ENCODE data around the gene NRIP1. TPM values are rescaled to one million over a fixed set of nuclear protein-coding genes. Genes with fewer than 3 reads are reported as not detected.
"Not testable (repeated sequence)": the region's sequence is repeated elsewhere in the genome, so short reads cannot be mapped to it uniquely, and the experiment has no call there.

Gene NRIP1
- total and polyA plus RNA-seq, 2 donors, result 22.5 to 46.7 TPM

DNA sequence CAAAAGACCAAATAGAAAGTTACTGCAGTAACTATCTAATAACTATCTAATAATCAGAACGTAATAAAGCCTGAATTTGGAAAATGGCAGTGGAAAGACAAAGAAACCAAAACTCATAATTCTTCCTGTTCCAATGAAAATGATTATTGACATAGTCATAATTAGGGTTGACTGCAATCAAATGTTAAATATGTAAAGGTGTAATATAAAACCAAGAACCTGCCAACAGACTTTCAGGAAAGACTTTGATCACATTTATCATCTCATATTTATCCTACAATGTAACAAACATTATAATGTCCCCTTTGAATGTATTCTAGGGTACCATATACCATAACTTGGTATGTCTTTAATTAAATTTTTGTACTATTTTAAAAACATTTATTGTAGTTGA is 26.9 kb downstream of the NRIP1 start:
- H3K9me3 ChIP-seq (ENCODE audit: control insufficient read depth in 2 of 2, insufficient read depth in 1 of 2, low read length in 1 of 2), result no peaks in the 10 kb centered on the region
- no peak overlapping the region for H3K4me3 ChIP-seq (ENCODE audit: low read length in 2 of 2)
- no peak for DNase-seq (ENCODE audit: low read depth in 6 of 9, low spot score in 9 of 9)
- H3K27ac ChIP-seq (ENCODE audit: low read depth in 1 of 2, low read length in 1 of 2), result no peak overlapping the region
- 95% methylated on average over 1 of the region's 1 CpG for WGBS
- peaks cover 6 to 11% of the 10 kb centered on the region in 2 donors for H3K4me1 ChIP-seq (ENCODE audit: control insufficient read depth in 2 of 2, insufficient read depth in 2 of 2, low read length in 2 of 2)
- H3K36me3 ChIP-seq (ENCODE audit: control insufficient read depth in 2 of 2, insufficient read depth in 2 of 2, low read length in 1 of 2), result peaks cover 7 to 13% of the 10 kb centered on the region in 2 donors
- H3K27me3 ChIP-seq (ENCODE audit: control insufficient read depth in 2 of 2, insufficient read depth in 1 of 2, low read length in 1 of 2), result no peaks in the 10 kb centered on the region

DNA sequence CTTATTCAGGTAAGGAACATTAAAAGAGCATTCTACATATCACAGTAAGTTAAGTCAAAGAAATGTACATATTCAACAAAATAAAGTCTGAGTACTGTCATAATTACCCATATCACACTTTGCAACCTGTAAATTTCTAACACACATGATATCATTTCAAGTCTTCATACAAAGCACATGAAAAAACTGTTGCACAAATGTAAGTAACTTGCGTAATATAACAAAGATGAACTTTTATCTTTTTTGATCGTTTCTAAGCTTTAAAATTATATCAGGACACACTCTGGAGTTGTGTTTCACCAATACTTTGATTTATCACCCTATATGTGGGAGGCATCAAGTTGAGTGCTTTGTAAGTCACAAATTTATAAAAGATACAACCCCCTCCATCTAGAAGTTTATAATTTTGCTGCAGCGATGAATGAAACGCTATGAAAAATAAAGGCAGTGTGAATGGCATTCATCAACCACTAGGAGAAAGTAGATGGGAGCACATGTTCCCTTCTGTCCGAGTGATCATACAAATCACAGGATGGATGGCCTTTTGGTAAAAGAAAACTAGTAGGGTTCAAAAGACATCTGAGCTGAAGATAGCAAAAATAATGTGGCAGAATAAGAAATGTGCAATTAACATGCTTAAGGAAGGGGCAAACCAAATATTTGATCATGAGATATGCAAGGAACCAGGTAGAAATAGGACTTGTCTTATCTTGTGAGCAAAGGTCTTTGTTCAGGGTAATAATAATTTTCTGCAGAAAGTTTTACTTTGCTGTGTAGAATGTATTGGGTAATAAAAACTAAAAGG is 27.5 kb downstream of the NRIP1 start:
- peaks cover 6 to 11% of the 10 kb centered on the region in 2 donors for H3K4me1 ChIP-seq (ENCODE audit: control insufficient read depth in 2 of 2, insufficient read depth in 2 of 2, low read length in 2 of 2)
- no peak overlapping the region for H3K27ac ChIP-seq (ENCODE audit: low read depth in 1 of 2, low read length in 1 of 2)
- peaks cover 1 to 10% of the 10 kb centered on the region in 2 donors for H3K36me3 ChIP-seq (ENCODE audit: control insufficient read depth in 2 of 2, insufficient read depth in 2 of 2, low read length in 1 of 2)
- 90% methylated on average over 5 of the region's 5 CpGs for WGBS
- no peaks in the 10 kb centered on the region for H3K27me3 ChIP-seq (ENCODE audit: control insufficient read depth in 2 of 2, insufficient read depth in 1 of 2, low read length in 1 of 2)
- no peak for DNase-seq (ENCODE audit: low read depth in 6 of 9, low spot score in 9 of 9)
- H3K4me3 ChIP-seq (ENCODE audit: low read length in 2 of 2), result no peak overlapping the region
- no peaks in the 10 kb centered on the region for H3K9me3 ChIP-seq (ENCODE audit: control insufficient read depth in 2 of 2, insufficient read depth in 1 of 2, low read length in 1 of 2)

- WGBS, result 37% methylated on average over 1 of the region's 1 CpG
- H3K27me3 ChIP-seq (ENCODE audit: control insufficient read depth in 2 of 2, insufficient read depth in 1 of 2, low read length in 1 of 2), result no peaks in the 10 kb centered on the region
- peak overlapping the region in 1 of 2 donors; percentile 72 for H3K27ac ChIP-seq (ENCODE audit: low read depth in 1 of 2, low read length in 1 of 2)
- H3K4me1 ChIP-seq (ENCODE audit: control insufficient read depth in 2 of 2, insufficient read depth in 2 of 2, low read length in 2 of 2), result peaks cover 6 to 11% of the 10 kb centered on the region in 2 donors
- H3K4me3 ChIP-seq (ENCODE audit: low read length in 2 of 2), result no peak overlapping the region
- DNase-seq (ENCODE audit: low read depth in 6 of 9, low spot score in 9 of 9), result peak in 1 of 9 donors; percentile 47
- peaks cover 0 to 12% of the 10 kb centered on the region in 2 donors for H3K36me3 ChIP-seq (ENCODE audit: control insufficient read depth in 2 of 2, insufficient read depth in 2 of 2, low read length in 1 of 2)
- H3K9me3 ChIP-seq (ENCODE audit: control insufficient read depth in 2 of 2, insufficient read depth in 1 of 2, low read length in 1 of 2), result no peaks in the 10 kb centered on the region
Observed at GRCh38 chr21:15036189-15036588, 28.6 kb downstream of the NRIP1 start.

DNA sequence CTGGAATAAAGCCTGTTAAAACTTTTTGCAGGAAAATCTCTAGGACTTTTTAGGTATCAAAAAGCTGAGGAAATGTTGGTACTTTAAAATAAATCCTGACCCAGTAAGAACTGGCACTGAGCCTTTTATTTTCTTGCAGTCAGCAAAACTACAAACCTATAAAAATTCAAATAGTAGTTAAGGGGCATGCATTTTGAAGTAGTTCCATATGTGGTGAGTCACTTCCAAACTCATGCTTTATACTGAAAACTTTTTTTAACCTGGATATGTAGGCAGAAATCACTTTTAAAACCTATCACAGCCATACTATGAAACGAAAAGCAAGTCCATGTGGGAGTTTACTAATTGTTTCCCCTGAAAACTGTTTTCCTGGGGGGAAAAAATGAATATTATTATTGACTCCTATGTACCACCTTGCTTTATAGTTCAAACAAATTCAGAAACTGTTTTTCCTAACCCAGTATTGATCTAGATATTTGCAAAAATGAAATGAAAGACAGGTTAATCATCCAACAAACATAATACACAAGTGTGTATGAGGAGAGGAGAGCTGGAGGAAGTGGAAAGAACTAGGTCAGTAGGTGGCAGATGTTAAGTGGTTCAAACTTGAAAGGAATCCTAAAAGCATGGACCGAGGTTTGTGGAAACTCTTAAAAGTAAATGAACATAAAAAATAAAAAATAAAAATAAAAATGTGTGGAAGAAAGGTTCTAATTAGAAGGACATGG is 30.5 kb downstream of the NRIP1 start:
- DNase-seq (ENCODE audit: low read depth in 6 of 9, low spot score in 9 of 9), result peak in 3 of 9 donors; percentile 60 to 82 (median 60)
- Histone ChIP-seq H3K36me3 (ENCODE audit: control insufficient read depth in 2 of 2, insufficient read depth in 2 of 2, low read length in 1 of 2) (peaks cover 0 to 12% of the 10 kb centered on the region in 2 donors), H3K27ac (ENCODE audit: low read depth in 1 of 2, low read length in 1 of 2) (peak overlapping the region in 1 of 2 donors; percentile 71), H3K9me3 (ENCODE audit: control insufficient read depth in 2 of 2, insufficient read depth in 1 of 2, low read length in 1 of 2) (no peaks in the 10 kb centered on the region), H3K4me1 (ENCODE audit: control insufficient read depth in 2 of 2, insufficient read depth in 2 of 2, low read length in 2 of 2) (peaks cover 6 to 11% of the 10 kb centered on the region in 2 donors), H3K27me3 (ENCODE audit: control insufficient read depth in 2 of 2, insufficient read depth in 1 of 2, low read length in 1 of 2) (no peaks in the 10 kb centered on the region), H3K4me3 (ENCODE audit: low read length in 2 of 2) (peak overlapping the region in 1 of 2 donors; percentile 15)
- 34% methylated on average over 2 of the region's 2 CpGs for WGBS

DNA sequence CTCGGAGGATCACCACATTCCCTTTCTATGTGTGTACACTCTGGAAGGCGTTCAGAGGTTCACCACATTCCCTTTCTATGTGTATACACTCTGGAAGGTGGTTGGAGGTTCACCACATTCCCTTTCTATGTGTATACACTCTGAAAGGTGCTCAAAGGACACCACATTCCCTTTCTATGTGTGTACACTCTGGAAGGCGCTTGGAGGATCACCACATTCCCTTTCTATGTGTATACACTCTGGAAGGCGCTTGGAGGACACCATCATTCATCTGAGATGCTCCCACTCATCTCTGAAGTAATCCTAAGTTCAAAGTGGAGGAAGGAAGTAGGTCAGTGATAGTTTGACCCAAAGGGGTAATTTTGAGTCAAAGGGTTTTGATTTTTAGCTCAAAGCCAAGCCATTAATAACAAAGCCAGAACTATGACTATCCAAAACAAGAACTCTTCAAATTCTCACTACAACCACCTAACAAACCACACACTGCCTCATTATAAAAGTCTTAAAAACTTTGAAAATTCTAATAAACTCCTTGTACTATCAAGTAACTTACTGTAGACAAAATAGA is 32.9 kb downstream of the NRIP1 start:
- no peak for DNase-seq (ENCODE audit: low read depth in 6 of 9, low spot score in 9 of 9)
- over 99% methylated on average over 2 of the region's 4 CpGs for WGBS

GRCh38 chr21:15031362-15031761 is 33.4 kb downstream of the NRIP1 start:
- WGBS, result 89% methylated on average over 12 of the region's 14 CpGs
- H3K4me3 ChIP-seq (ENCODE audit: low read length in 2 of 2); DNase-seq (ENCODE audit: low read depth in 6 of 9, low spot score in 9 of 9); H3K27ac ChIP-seq (ENCODE audit: low read depth in 1 of 2, low read length in 1 of 2); H3K36me3 ChIP-seq (ENCODE audit: control insufficient read depth in 2 of 2, insufficient read depth in 2 of 2, low read length in 1 of 2); H3K9me3 ChIP-seq (ENCODE audit: control insufficient read depth in 2 of 2, insufficient read depth in 1 of 2, low read length in 1 of 2); H3K27me3 ChIP-seq (ENCODE audit: control insufficient read depth in 2 of 2, insufficient read depth in 1 of 2, low read length in 1 of 2): not testable (repeated sequence)
- peaks cover 6 to 11% of the 10 kb centered on the region in 2 donors for H3K4me1 ChIP-seq (ENCODE audit: control insufficient read depth in 2 of 2, insufficient read depth in 2 of 2, low read length in 2 of 2)

More for the DNA sequence above, 32.9 kb downstream of the NRIP1 start:
- H3K4me1 ChIP-seq (ENCODE audit: control insufficient read depth in 2 of 2, insufficient read depth in 2 of 2, low read length in 2 of 2), result peaks cover 6 to 11% of the 10 kb centered on the region in 2 donors
- peaks cover 0 to 7% of the 10 kb centered on the region in 2 donors for H3K36me3 ChIP-seq (ENCODE audit: control insufficient read depth in 2 of 2, insufficient read depth in 2 of 2, low read length in 1 of 2)
- no peak overlapping the region for H3K4me3 ChIP-seq (ENCODE audit: low read length in 2 of 2)
- H3K27me3 ChIP-seq (ENCODE audit: control insufficient read depth in 2 of 2, insufficient read depth in 1 of 2, low read length in 1 of 2), result no peaks in the 10 kb centered on the region
- no peak overlapping the region for H3K27ac ChIP-seq (ENCODE audit: low read depth in 1 of 2, low read length in 1 of 2)
- no peaks in the 10 kb centered on the region for H3K9me3 ChIP-seq (ENCODE audit: control insufficient read depth in 2 of 2, insufficient read depth in 1 of 2, low read length in 1 of 2)

DNA sequence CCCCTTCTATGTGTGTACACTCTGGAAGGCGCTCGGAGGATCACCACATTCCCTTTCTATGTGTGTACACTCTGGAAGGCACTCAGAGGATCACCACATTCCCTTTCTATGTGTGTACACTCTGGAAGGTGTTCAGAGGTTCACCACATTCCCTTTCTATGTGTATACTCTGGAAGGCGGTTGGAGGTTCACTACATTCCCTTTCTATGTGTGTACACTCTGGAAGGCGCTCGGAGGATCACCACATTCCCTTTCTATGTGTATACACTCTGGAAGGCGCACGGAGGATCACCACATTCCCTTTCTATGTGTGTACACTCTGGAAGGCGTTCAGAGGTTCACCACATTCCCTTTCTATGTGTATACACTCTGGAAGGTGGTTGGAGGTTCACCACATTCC is 33.9 kb downstream of the NRIP1 start:
- H3K27ac ChIP-seq (ENCODE audit: low read depth in 1 of 2, low read length in 1 of 2); H3K4me3 ChIP-seq (ENCODE audit: low read length in 2 of 2); H3K4me1 ChIP-seq (ENCODE audit: control insufficient read depth in 2 of 2, insufficient read depth in 2 of 2, low read length in 2 of 2); DNase-seq (ENCODE audit: low read depth in 6 of 9, low spot score in 9 of 9); H3K9me3 ChIP-seq (ENCODE audit: control insufficient read depth in 2 of 2, insufficient read depth in 1 of 2, low read length in 1 of 2); H3K36me3 ChIP-seq (ENCODE audit: control insufficient read depth in 2 of 2, insufficient read depth in 2 of 2, low read length in 1 of 2); H3K27me3 ChIP-seq (ENCODE audit: control insufficient read depth in 2 of 2, insufficient read depth in 1 of 2, low read length in 1 of 2): not testable (repeated sequence)
- 97% methylated on average over 8 of the region's 8 CpGs for WGBS

DNA sequence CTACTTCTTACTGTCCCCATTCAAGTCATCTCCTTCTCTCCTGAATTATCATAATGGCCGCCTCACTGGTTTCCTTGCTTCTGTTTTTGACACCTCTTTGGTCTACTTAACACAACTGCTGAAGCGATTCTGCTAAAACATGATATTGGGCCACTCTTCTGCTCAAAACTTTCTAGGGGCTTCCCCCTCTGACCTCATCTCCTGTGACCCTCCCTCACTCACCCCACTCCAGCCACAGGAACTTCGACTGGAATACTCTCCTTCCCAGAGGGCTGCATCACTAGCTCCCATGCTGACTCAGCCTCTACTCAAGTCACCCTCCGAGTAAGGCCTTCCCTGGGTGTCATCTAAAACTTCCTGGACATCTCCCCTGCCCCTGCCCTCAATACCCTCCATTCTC is 35.7 kb downstream of the NRIP1 start:
- no peaks in the 10 kb centered on the region for H3K9me3 ChIP-seq (ENCODE audit: control insufficient read depth in 2 of 2, insufficient read depth in 1 of 2, low read length in 1 of 2)
- peaks cover 3 to 6% of the 10 kb centered on the region in 2 donors for H3K4me1 ChIP-seq (ENCODE audit: control insufficient read depth in 2 of 2, insufficient read depth in 2 of 2, low read length in 2 of 2)
- no peak overlapping the region for H3K27ac ChIP-seq (ENCODE audit: low read depth in 1 of 2, low read length in 1 of 2)
- peaks cover 0 to 9% of the 10 kb centered on the region in 2 donors for H3K36me3 ChIP-seq (ENCODE audit: control insufficient read depth in 2 of 2, insufficient read depth in 2 of 2, low read length in 1 of 2)
- no peak overlapping the region for H3K4me3 ChIP-seq (ENCODE audit: low read length in 2 of 2)
- DNase-seq (ENCODE audit: low read depth in 6 of 9, low spot score in 9 of 9), result no peak
- 90% methylated on average over 4 of the region's 4 CpGs for WGBS
- no peaks in the 10 kb centered on the region for H3K27me3 ChIP-seq (ENCODE audit: control insufficient read depth in 2 of 2, insufficient read depth in 1 of 2, low read length in 1 of 2)

DNA sequence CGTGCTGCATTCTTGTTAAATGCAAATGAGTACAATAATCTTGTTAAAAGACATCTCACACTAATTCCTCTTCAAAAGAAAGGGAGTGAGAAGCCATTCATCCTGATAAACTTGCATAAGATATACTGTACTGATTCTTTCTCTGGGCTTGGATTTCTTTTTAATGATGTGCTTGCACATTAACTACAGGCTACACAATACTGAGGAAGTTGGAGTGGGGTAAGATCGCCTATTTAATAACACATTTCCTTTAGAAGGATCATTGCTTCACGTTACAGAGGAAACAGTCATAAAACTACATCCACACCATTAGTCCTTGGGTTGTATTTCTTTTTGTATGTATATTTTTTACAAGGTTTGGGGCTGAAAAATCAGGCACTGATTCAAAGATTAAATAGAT is 36.6 kb downstream of the NRIP1 start:
- no peak for DNase-seq (ENCODE audit: low read depth in 6 of 9, low spot score in 9 of 9)
- H3K9me3 ChIP-seq (ENCODE audit: control insufficient read depth in 2 of 2, insufficient read depth in 1 of 2, low read length in 1 of 2), result no peaks in the 10 kb centered on the region
- no peaks in the 10 kb centered on the region for H3K27me3 ChIP-seq (ENCODE audit: control insufficient read depth in 2 of 2, insufficient read depth in 1 of 2, low read length in 1 of 2)
- H3K4me3 ChIP-seq (ENCODE audit: low read length in 2 of 2), result no peak overlapping the region
- H3K4me1 ChIP-seq (ENCODE audit: control insufficient read depth in 2 of 2, insufficient read depth in 2 of 2, low read length in 2 of 2), result peaks cover 0 to under 1% of the 10 kb centered on the region in 2 donors
- 59% methylated on average over 3 of the region's 3 CpGs for WGBS
- peaks cover 0 to 9% of the 10 kb centered on the region in 2 donors for H3K36me3 ChIP-seq (ENCODE audit: control insufficient read depth in 2 of 2, insufficient read depth in 2 of 2, low read length in 1 of 2)
- H3K27ac ChIP-seq (ENCODE audit: low read depth in 1 of 2, low read length in 1 of 2), result no peak overlapping the region
